Transverse colon (tissue), 4 donors: ENCODE data around the gene MYG1. TPM values are rescaled to one million over a fixed set of nuclear protein-coding genes. Genes with fewer than 3 reads are reported as not detected.

Source experiments
- DNase-seq: peaks from one replicate; pipeline ENCODE4 v3.0.0-alpha.2; 2019
- H3K27ac ChIP-seq, 4 donors: fragments of 200-600 bp; sonication (generic); 2 replicates each; pipeline ENCODE4 v1.5.1; 2016 to 2018; ENCODE audit warnings: inconsistent platforms in 4 of 4
- H3K27me3 ChIP-seq: fragments of 200-600 bp; sonication (generic); 2 replicates; pipeline ENCODE4 v1.5.1; 2017; ENCODE audit warnings: inconsistent platforms
- H3K36me3 ChIP-seq, 4 donors: fragments of 200-600 bp; sonication (generic); 2 replicates each; pipeline ENCODE4 v1.5.1; 2017 to 2019; ENCODE audit warnings: inconsistent platforms in 4 of 4
- H3K4me1 ChIP-seq, 4 donors: fragments of 200-600 bp; sonication (generic); 2 replicates each; pipeline ENCODE4 v1.5.1; 2017 to 2020; ENCODE audit warnings: inconsistent platforms in 4 of 4
- H3K4me3 ChIP-seq, 4 donors: fragments of 200-600 bp; sonication (generic); 1 replicate in 1 of 4; 2 replicates in 3 of 4; pipeline versions ENCODE4 v1.5.1 to v1.6.1; 2017 to 2019; ENCODE audit warnings: inconsistent platforms in 4 of 4
- H3K9me3 ChIP-seq, 2 donors: fragments of 200-600 bp; sonication (generic); 2 replicates each; pipeline ENCODE4 v1.5.1; 2017 to 2019; ENCODE audit warnings: inconsistent platforms in 2 of 2
- CTCF ChIP-seq, 5 experiments: fragments of 200-600 bp in 3 of 5; fragments of 450-650 bp in 2 of 5; sonication (generic) in 3 of 5; IDR thresholded peaks; 1 replicate in 2 of 5; 2 replicates in 3 of 5; pipeline ENCODE4 v1.5.1; 2016 to 2017; ENCODE audit warnings: antibody characterized with exemption in 5 of 5, inconsistent platforms in 3 of 5, mild to moderate bottlenecking in 2 of 5, moderate library complexity in 1 of 5
- EP300 ChIP-seq: sonication (generic); formaldehyde crosslinking; IDR thresholded peaks from one replicate; pipeline ENCODE4 v1.6.1; 2017; ENCODE audit warnings: antibody characterized with exemption, low read depth
- POLR2A ChIP-seq: fragments of 450-650 bp; IDR thresholded peaks from one replicate; pipeline ENCODE4 v1.6.1; 2016; ENCODE audit warnings: antibody characterized with exemption, mild to moderate bottlenecking, moderate library complexity
- POLR2AphosphoS5 ChIP-seq, 3 donors: sonication (generic); formaldehyde crosslinking; IDR thresholded peaks; one replicate each; pipeline ENCODE4 v1.6.1; 2016; ENCODE audit warnings: antibody characterized with exemption in 3 of 3
- WGBS, 2 donors: methylation state at CpG; one replicate each; pipeline ENCODE4 v1.1.5; 2018; ENCODE audit warnings: low coverage in 1 of 2; 5-methylcytosine and 5-hydroxymethylcytosine counted together
- in situ Hi-C, 4 donors: fragments of 200-750 bp; cut with MboI; loops; one replicate each; pipeline versions ENCODE4 v1.15.0 to v1.15.1; 2017; ENCODE audit warnings: low sequenced_read_pairs in 3 of 4, low pct_ligation_motif_present in 1 of 4, low pct_unique_long_range_greater_than_20kb in 1 of 4
- intact Hi-C: fragments of 100-400 bp; cut with DNase I; formaldehyde crosslinking; loops from one replicate; pipeline ENCODE4 v1.15.1; 2023; ENCODE audit warnings: low total_unique reads
- total RNA-seq, 4 donors: library from RNA; depleted of rRNA; stranded (reverse); fragments of >200 nt; gene quantifications; one replicate each; pipeline ENCODE4 v1.1.0, GENCODE V29; 2016

The MYG1 gene
- total RNA-seq, 4 donors from 2014 or later, result 12.7 to 37.0 (median 24.3) TPM

- peaks cover 7 to 44% (median 28%) of the 10 kb centered on the region in 4 donors for H3K4me1 ChIP-seq
- WGBS, 2 donors, result 49% methylated on average over 28 of the region's 28 CpGs; no CpG with 5 or more reads in 1 of the 2 donors
- peak; percentile 53 for DNase-seq
- in situ Hi-C loops (no loop called here), intact Hi-C loops (no loop called here)
- peak overlapping the region; percentile 9 to 77 (median 55) for H3K4me3 ChIP-seq
- H3K9me3 ChIP-seq, result no peaks in the 10 kb centered on the region
- H3K27ac ChIP-seq, result peak overlapping the region; percentile 87 to 90 (median 90)
- no peak for TF ChIP-seq POLR2A
- TF ChIP-seq POLR2AphosphoS5 (IDR thresholded peaks at IDR 0.05), result no peak
- no peak for TF ChIP-seq EP300
- no peak for TF ChIP-seq CTCF (IDR thresholded peaks at IDR 0.05)
- peaks cover 30% of the 10 kb centered on the region for H3K27me3 ChIP-seq
- H3K36me3 ChIP-seq, result no peaks in the 10 kb centered on the region
Observed at GRCh38 chr12:53324113-53324778, 24.8 kb downstream of the MYG1 start.

GRCh38 chr12:53324779-53325510, 25.4 kb downstream of the MYG1 start:
- Histone ChIP-seq H3K27me3 (peaks cover 30% of the 10 kb centered on the region), H3K27ac (peak overlapping the region; percentile 87 to 90 (median 90)), H3K4me1 (peaks cover 7 to 42% (median 27%) of the 10 kb centered on the region in 4 donors), H3K4me3 (peak overlapping the region; percentile 22 to 77 (median 55)), H3K9me3 (no peaks in the 10 kb centered on the region), H3K36me3 (no peaks in the 10 kb centered on the region)
- in situ Hi-C loops (no loop called here), intact Hi-C loops (loop anchor here (1.0 kb wide), 1 partner anchor 19 kb away; no protein-coding TSS in a partner anchor)
- TF ChIP-seq POLR2A, result peak; percentile 62
- TF ChIP-seq POLR2AphosphoS5 (IDR thresholded peaks at IDR 0.05), result peak in 2 of 3 donors; percentile 41 to 61
- no peak for TF ChIP-seq EP300
- peak; percentile 72 to 91 (median 82) for TF ChIP-seq CTCF (IDR thresholded peaks at IDR 0.05)
- WGBS, 2 donors, result 1% methylated on average over 49 of the region's 69 CpGs; no CpG with 5 or more reads in 1 of the 2 donors
- peak; percentile 93 for DNase-seq

- Histone ChIP-seq H3K4me3 (peak overlapping the region; percentile 22 to 77 (median 55)), H3K4me1 (peaks cover 7 to 36% (median 21%) of the 10 kb centered on the region in 4 donors), H3K36me3 (no peaks in the 10 kb centered on the region), H3K9me3 (no peaks in the 10 kb centered on the region), H3K27me3 (peaks cover 30% of the 10 kb centered on the region), H3K27ac (peak overlapping the region; percentile 87 to 90 (median 90))
- TF ChIP-seq POLR2AphosphoS5 (IDR thresholded peaks at IDR 0.05) (no peak), POLR2A (no peak)
- intact Hi-C loops (loop anchor here (1.0 kb wide), 1 partner anchor 19 kb away; no protein-coding TSS in a partner anchor), in situ Hi-C loops (no loop called here)
- peak; percentile 35 for DNase-seq
- 1% methylated on average over 36 of the region's 50 CpGs; no CpG with 5 or more reads in 1 of the 2 donors for WGBS, 2 donors
Observed at GRCh38 chr12:53325511-53326061, 26.1 kb downstream of the MYG1 start.

GRCh38 chr12:53326460-53327185, 27.1 kb downstream of the MYG1 start:
- Histone ChIP-seq H3K36me3 (no peaks in the 10 kb centered on the region), H3K9me3 (no peaks in the 10 kb centered on the region), H3K4me1 (peaks cover 6 to 31% (median 17%) of the 10 kb centered on the region in 4 donors), H3K4me3 (no peak overlapping the region), H3K27ac (no peak overlapping the region), H3K27me3 (peaks cover 30% of the 10 kb centered on the region)
- TF ChIP-seq POLR2AphosphoS5 (IDR thresholded peaks at IDR 0.05) (no peak), POLR2A (no peak), EP300 (no peak), CTCF (IDR thresholded peaks at IDR 0.05) (no peak)
- intact Hi-C loops, result no loop called here
- in situ Hi-C loops, result no loop called here
- no peak for DNase-seq
- WGBS, 2 donors, result 67 to 75% methylated on average over 7 to 8 of the region's 8 CpGs
